ENCODE measurements around the gene DLGAP3.

- TF ChIP-seq CTCF (IDR thresholded peaks at IDR 0.05 in 4 of 5, conservative IDR thresholded peaks at IDR 0.05 in 1 of 5) (no peak), POLR2A (IDR thresholded peaks at IDR 0.05) (no peak)
Observed at GRCh38 chr1:34906756-34907155, 22.7 kb downstream of the DLGAP3 start.
